Activated CD8-positive, alpha-beta T cell treated with anti-CD3 and anti-CD28 coated beads for 36 hours (primary cell): ENCODE results near the gene PLA2G4F. TPM values are rescaled to one million over a fixed set of nuclear protein-coding genes. Genes with fewer than 3 reads are reported as not detected.
A peak's percentile ranks its signal among the peaks of the same experiment; 100 is the strongest.

ENCODE experiments used
- ATAC-seq: fragments of 200-7000 bp; cut with Tn5 transposase; one replicate; pipeline ENCODE4 v1.10.0; 2021; ENCODE audit warnings: mild to moderate bottlenecking, moderate library complexity
- CTCF ChIA-PET: fragments of 350-600 bp; sonication (Branson Sonifier 250); formaldehyde crosslinking; loops from one replicate; lab custom pipeline; 2021; ENCODE audit warnings: antibody characterized with exemption; lab: Charles Lee
- POLR2A ChIA-PET: fragments of 350-600 bp; sonication (Branson Sonifier 250); formaldehyde crosslinking; loops from one replicate; lab custom pipeline; 2021; ENCODE audit warnings: antibody characterized with exemption; lab: Charles Lee
- DNase-seq: peaks from one replicate; pipeline ENCODE4 v3.0.0-alpha.2; 2020
- H3K27ac Mint-ChIP-seq: one replicate; pipeline ENCODE4 v1.8.0; 2021; ENCODE audit warnings: mild to moderate bottlenecking, mixed read lengths
- H3K27me3 Mint-ChIP-seq: one replicate; pipeline ENCODE4 v1.8.0; 2021; ENCODE audit warnings: mixed read lengths
- H3K36me3 Mint-ChIP-seq: one replicate; pipeline ENCODE4 v1.8.0; 2021; ENCODE audit warnings: low read depth, mixed read lengths
- H3K4me1 Mint-ChIP-seq: one replicate; pipeline ENCODE4 v1.8.0; 2021; ENCODE audit warnings: low read depth, mixed read lengths
- H3K4me3 Mint-ChIP-seq: one replicate; pipeline ENCODE4 v1.8.0; 2021; ENCODE audit warnings: mild to moderate bottlenecking, moderate library complexity, mixed read lengths
- H3K9me3 Mint-ChIP-seq: one replicate; pipeline ENCODE4 v1.8.0; 2021; ENCODE audit warnings: mixed read lengths
- intact Hi-C: fragments of 100-400 bp; cut with micrococcal nuclease; formaldehyde crosslinking; loops from one replicate; pipeline ENCODE4 v1.10.0; 2022
- total RNA-seq, 2 experiments: library from RNA; stranded (reverse); gene quantifications; one replicate each; pipeline ENCODE4 v1.2.3, GENCODE V29; 2021
- TF ChIP-seq, protein P1 (sequence below): fragments of 200-600 bp; IDR thresholded peaks from one replicate; pipeline ENCODE4 v1.8.0; 2022; ENCODE audit warnings: antibody characterized with exemption, mild to moderate bottlenecking

PLA2G4F gene
- total RNA-seq, 2 experiments from 2014 or later, result not detected

DNA sequence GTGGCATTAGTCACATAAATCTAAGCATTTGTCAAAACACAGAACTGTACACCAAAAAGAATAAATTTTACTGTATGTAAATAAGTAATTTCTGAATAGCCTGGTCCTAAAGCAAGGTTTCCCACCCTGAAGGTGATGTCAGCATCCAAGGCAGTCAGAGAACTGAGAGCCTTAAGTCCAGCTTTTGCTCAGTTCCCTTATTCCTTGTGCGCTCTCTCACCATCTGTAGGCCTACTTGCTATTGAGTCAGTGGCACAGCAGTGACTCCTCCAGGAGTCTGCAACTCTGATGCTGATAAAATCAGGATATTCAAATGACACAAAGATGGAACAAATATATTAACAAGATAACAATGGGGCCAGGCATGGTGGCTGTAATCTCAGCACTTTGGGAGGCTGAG lies 29.4 kb upstream of the PLA2G4F start:
- Mint-ChIP-seq H3K27ac (no peak overlapping the region), H3K4me3 (no peak overlapping the region), H3K27me3 (no peaks in the 10 kb centered on the region), H3K9me3 (no peaks in the 10 kb centered on the region), H3K4me1 (peaks cover 14% of the 10 kb centered on the region), H3K36me3 (peaks cover 57% of the 10 kb centered on the region)
- ChIA-PET POLR2A (interaction anchor here (0.6 kb wide), 1 partner anchor 366 kb away, joined by 3 read pairs; no protein-coding TSS in a partner anchor), CTCF (no interaction called here)
- intact Hi-C loops, result no loop called here
- DNase-seq (no peak), ATAC-seq (no peak)
- TF ChIP-seq, protein P1, sequence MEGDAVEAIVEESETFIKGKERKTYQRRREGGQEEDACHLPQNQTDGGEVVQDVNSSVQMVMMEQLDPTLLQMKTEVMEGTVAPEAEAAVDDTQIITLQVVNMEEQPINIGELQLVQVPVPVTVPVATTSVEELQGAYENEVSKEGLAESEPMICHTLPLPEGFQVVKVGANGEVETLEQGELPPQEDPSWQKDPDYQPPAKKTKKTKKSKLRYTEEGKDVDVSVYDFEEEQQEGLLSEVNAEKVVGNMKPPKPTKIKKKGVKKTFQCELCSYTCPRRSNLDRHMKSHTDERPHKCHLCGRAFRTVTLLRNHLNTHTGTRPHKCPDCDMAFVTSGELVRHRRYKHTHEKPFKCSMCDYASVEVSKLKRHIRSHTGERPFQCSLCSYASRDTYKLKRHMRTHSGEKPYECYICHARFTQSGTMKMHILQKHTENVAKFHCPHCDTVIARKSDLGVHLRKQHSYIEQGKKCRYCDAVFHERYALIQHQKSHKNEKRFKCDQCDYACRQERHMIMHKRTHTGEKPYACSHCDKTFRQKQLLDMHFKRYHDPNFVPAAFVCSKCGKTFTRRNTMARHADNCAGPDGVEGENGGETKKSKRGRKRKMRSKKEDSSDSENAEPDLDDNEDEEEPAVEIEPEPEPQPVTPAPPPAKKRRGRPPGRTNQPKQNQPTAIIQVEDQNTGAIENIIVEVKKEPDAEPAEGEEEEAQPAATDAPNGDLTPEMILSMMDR, result no peak

DNA sequence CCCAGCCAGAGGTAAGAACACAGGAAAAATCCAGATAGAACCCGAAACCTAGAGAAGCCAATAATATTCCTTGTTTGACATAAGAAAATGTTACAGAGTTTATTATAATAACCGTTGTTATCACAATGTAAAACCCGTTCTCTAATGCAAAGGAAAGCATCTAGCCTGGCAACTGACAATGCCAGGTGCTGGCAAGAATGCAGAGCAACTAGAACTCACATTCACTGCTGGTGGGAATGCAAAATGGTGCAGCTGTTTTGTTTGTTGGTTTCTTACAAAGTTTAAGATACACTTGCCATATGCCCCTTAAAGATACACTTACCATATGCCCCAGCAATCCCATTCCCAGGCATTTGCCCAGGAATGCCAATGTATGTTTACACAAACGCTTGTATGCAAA lies 28.3 kb upstream of the PLA2G4F start:
- intact Hi-C loops, result no loop called here
- ATAC-seq, result no peak
- H3K4me1 Mint-ChIP-seq, result peaks cover 5% of the 10 kb centered on the region
- ChIA-PET POLR2A (no interaction called here), CTCF (interaction anchor here (0.7 kb wide), 1 partner anchor 457 kb away, joined by 3 read pairs; no protein-coding TSS in a partner anchor)
- H3K27ac Mint-ChIP-seq, result no peak overlapping the region
- TF ChIP-seq, protein P1, result no peak
- H3K27me3 Mint-ChIP-seq, result no peaks in the 10 kb centered on the region
- peaks cover 51% of the 10 kb centered on the region for H3K36me3 Mint-ChIP-seq
- H3K4me3 Mint-ChIP-seq, result no peak overlapping the region
- no peaks in the 10 kb centered on the region for H3K9me3 Mint-ChIP-seq
- DNase-seq, result no peak

DNA sequence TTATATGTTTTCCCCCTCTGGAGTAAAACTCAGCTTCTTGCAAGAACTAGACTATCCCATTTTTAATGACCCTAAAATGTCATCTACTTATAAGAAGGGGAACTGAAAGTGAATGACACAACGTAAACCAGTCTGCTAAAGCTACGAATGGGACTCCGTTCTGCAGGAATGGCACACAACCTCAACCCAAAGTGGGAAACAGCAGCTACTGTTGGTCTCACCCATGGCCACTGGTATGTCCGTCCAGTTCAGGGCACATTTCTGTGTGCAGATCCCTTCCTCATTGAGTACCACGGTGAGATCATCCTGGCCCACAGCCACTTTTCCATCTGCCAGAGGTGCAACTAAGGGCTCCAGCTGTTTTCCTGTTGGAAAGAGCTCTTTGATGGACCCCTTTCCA lies 27.9 kb upstream of the PLA2G4F start:
- Mint-ChIP-seq H3K27ac (no peak overlapping the region), H3K4me1 (peaks cover 4% of the 10 kb centered on the region), H3K36me3 (peaks cover 51% of the 10 kb centered on the region), H3K4me3 (no peak overlapping the region), H3K27me3 (no peaks in the 10 kb centered on the region), H3K9me3 (no peaks in the 10 kb centered on the region)
- ATAC-seq (no peak), DNase-seq (no peak)
- TF ChIP-seq, protein P1, result no peak
- ChIA-PET POLR2A (no interaction called here), CTCF (interaction anchor here (0.7 kb wide), 1 partner anchor 456 kb away, joined by 3 read pairs; no protein-coding TSS in a partner anchor)
- intact Hi-C loops, result no loop called here

DNA sequence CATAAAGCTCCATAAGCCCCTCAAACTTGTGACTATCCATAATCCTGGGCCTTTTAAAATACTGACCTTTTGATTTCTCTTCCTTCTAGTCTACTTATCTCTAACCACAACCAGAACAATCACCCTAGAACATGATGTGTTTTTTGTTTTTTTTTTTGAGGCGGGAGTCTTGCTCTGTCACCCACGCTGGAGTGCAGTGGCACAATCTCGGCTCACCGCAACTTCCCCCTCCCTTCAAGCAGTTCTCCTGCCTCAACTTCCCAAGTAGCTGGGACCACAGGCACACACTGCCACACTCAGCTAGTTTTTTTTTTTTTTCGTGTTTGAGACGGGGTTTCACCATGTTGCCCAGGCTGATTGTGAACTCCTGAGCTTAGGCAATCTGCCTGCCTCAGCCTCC lies 26.5 kb upstream of the PLA2G4F start:
- CTCF ChIA-PET, result no interaction called here
- H3K27ac Mint-ChIP-seq, result peak overlapping the region; percentile 9
- H3K9me3 Mint-ChIP-seq, result no peaks in the 10 kb centered on the region

GRCh38 chr15:42182328-42182886 lies 26.0 kb upstream of the PLA2G4F start:
- Mint-ChIP-seq H3K9me3 (no peaks in the 10 kb centered on the region), H3K4me1 (no peaks in the 10 kb centered on the region), H3K4me3 (no peak overlapping the region), H3K27ac (peak overlapping the region; percentile 25), H3K36me3 (peaks cover 46% of the 10 kb centered on the region), H3K27me3 (no peaks in the 10 kb centered on the region)
- TF ChIP-seq, protein P1, result no peak
- DNase-seq (no peak), ATAC-seq (no peak)
- CTCF ChIA-PET, result no interaction called here
- POLR2A ChIA-PET, result interaction anchor here (0.6 kb wide), 1 partner anchor 359 kb away, joined by 3 read pairs; no protein-coding TSS in a partner anchor
- intact Hi-C loops, result no loop called here

More for the DNA sequence above, 26.5 kb upstream of the PLA2G4F start:
- DNase-seq (no peak), ATAC-seq (no peak)
- Mint-ChIP-seq H3K4me1 (no peaks in the 10 kb centered on the region), H3K27me3 (no peaks in the 10 kb centered on the region), H3K4me3 (no peak overlapping the region), H3K36me3 (peaks cover 45% of the 10 kb centered on the region)
- intact Hi-C loops, result no loop called here
- POLR2A ChIA-PET, result interaction anchor here (0.6 kb wide), 1 partner anchor 358 kb away, joined by 3 read pairs; no protein-coding TSS in a partner anchor
- TF ChIP-seq, protein P1, result no peak
